HL-60 (cell line): ENCODE measurements around the gene DENND1A.

Experiments
- CTCF ChIP-seq: IDR thresholded peaks from one replicate; pipeline ENCODE4 v1.5.1; 2011; ENCODE audit warnings: low read length, control low read depth, inconsistent platforms; ENCODE audit not compliant: insufficient read depth
- GABPA ChIP-seq: IDR thresholded peaks from 2 replicates; pipeline ENCODE4 v1.6.1; 2012; ENCODE audit warnings: low read depth
- REST ChIP-seq: IDR thresholded peaks from 2 replicates; pipeline ENCODE4 v1.6.1; 2012; ENCODE audit warnings: low read depth; ENCODE audit not compliant: insufficient replicate concordance
- SPI1 ChIP-seq: IDR thresholded peaks from 2 replicates; pipeline ENCODE4 v1.6.1; 2012; ENCODE audit warnings: low read depth, mild to moderate bottlenecking, borderline replicate concordance

- TF ChIP-seq CTCF, result peak; percentile 91
- TF ChIP-seq GABPA, result no peak
- no peak for TF ChIP-seq REST
- TF ChIP-seq SPI1, result no peak
Observed at GRCh38 chr9:123349691-123350480, 580.0 kb downstream of the DENND1A start.
